HCT116 (cell line): ENCODE results near the gene ADD3. TPM values are rescaled to one million over a fixed set of nuclear protein-coding genes. Genes with fewer than 3 reads are reported as not detected.

Source experiments
- ATAC-seq: fragments of 200-7000 bp; cut with Tn5 transposase; 2 replicates; pipeline ENCODE4 v1.9.1; 2020; ENCODE audit warnings: mild to moderate bottlenecking, moderate library complexity
- BruUV-seq: library from RNA; stranded (reverse); fragments of 400-500 nt; replicated peaks from 2 replicates; lab custom pipeline; 2021; lab: Mats Ljungman, UMichigan
- CTCF ChIA-PET: fragments of 300-600 bp; sonication (Branson Sonifier 250); formaldehyde crosslinking; loops from one replicate; lab custom pipeline; 2021; ENCODE audit warnings: antibody characterized with exemption; lab: Charles Lee
- POLR2A ChIA-PET: fragments of 300-600, 350-600 bp; sonication (Branson Sonifier 250); formaldehyde crosslinking; loops from one replicate; lab custom pipeline; 2021; ENCODE audit warnings: antibody characterized with exemption; lab: Charles Lee
- RAD21 ChIA-PET, 2 experiments: fragments of 300-600 bp; sonication (Branson Sonifier 250); formaldehyde crosslinking; loops; one replicate each; lab custom pipeline; 2023; ENCODE audit warnings: low total read pairs in 2 of 2; ENCODE audit not compliant: uncharacterized antibody in 2 of 2, unreplicated experiment in 2 of 2, low non-redundant PET in 1 of 2; lab: Charles Lee
- DNase-seq: peaks from one replicate; pipeline ENCODE4 v3.0.0-alpha.2; 2010; ENCODE audit warnings: low read depth, low spot score
- H2AFZ ChIP-seq: fragments of 200-600 bp; shearing (Covaris generic), sonication (generic); 2 replicates; pipeline ENCODE4 v1.6.1; 2017; ENCODE audit warnings: low read depth, mixed run types, mixed read lengths, antibody characterized with exemption, low read length; ENCODE audit not compliant: poor library complexity, severe bottlenecking
- H3K27ac ChIP-seq: 2 replicates; pipeline ENCODE4 v1.5.1; 2012; ENCODE audit warnings: low read depth, low read length
- H3K27me3 ChIP-seq: fragments of 200-600 bp; sonication (generic); 2 replicates; pipeline ENCODE4 v1.6.1; 2016; ENCODE audit warnings: mixed run types, low read length, mixed read lengths; ENCODE audit not compliant: insufficient read depth
- H3K36me3 ChIP-seq, 2 experiments: fragments of 200-500 bp in 1 of 2; fragments of 200-600 bp in 1 of 2; sonication (Bioruptor generic) in 1 of 2; sonication (generic) in 1 of 2; 2 replicates each; pipeline versions ENCODE4 v1.5.1 to v1.6.1; 2014 to 2016; ENCODE audit warnings: low read length in 2 of 2, inconsistent platforms in 1 of 2, mixed read lengths in 1 of 2, mixed run types in 1 of 2; ENCODE audit not compliant: insufficient read depth in 2 of 2, control insufficient read depth in 1 of 2
- H3K4me1 ChIP-seq, 2 experiments: fragments of 200-600 bp in 1 of 2; sonication (generic) in 1 of 2; 2 replicates each; pipeline versions ENCODE4 v1.5.1 to v1.6.1; 2012 to 2017; ENCODE audit warnings: low read length in 2 of 2, inconsistent platforms in 1 of 2, mild to moderate bottlenecking in 1 of 2, mixed read lengths in 1 of 2, mixed run types in 1 of 2, moderate library complexity in 1 of 2; ENCODE audit not compliant: insufficient read depth in 2 of 2, control insufficient read depth in 1 of 2
- H3K4me2 ChIP-seq: fragments of 200-600 bp; sonication (generic); 2 replicates; pipeline ENCODE4 v1.6.1; 2017; ENCODE audit warnings: mixed run types, low read length, mixed read lengths
- H3K4me3 ChIP-seq, 2 experiments: fragments of 200-600 bp in 1 of 2; sonication (generic) in 1 of 2; replicated peaks in 1 of 2; 2 replicates each; pipeline ENCODE4 v1.5.1; 2011 to 2016; ENCODE audit warnings: low read length in 2 of 2, control low read depth in 1 of 2, low read depth in 1 of 2, mild to moderate bottlenecking in 1 of 2, mixed read lengths in 1 of 2, mixed run types in 1 of 2
- H3K79me2 ChIP-seq: fragments of 200-600 bp; sonication (generic); 2 replicates; pipeline ENCODE4 v1.6.1; 2017; ENCODE audit warnings: mild to moderate bottlenecking, mixed run types, low read length, moderate library complexity, mixed read lengths; ENCODE audit not compliant: insufficient read depth
- H3K9ac ChIP-seq: fragments of 200-600 bp; sonication (generic); 2 replicates; pipeline ENCODE4 v1.6.1; 2016; ENCODE audit warnings: low read length, mixed read lengths
- H3K9me2 ChIP-seq: fragments of 200-600 bp; sonication (generic), shearing (Covaris generic); 2 replicates; pipeline ENCODE4 v1.6.1; 2017; ENCODE audit warnings: mixed run types, mild to moderate bottlenecking, moderate library complexity; ENCODE audit not compliant: insufficient read depth
- H3K9me3 ChIP-seq, 2 experiments: fragments of 200-500 bp in 1 of 2; fragments of 200-600 bp in 1 of 2; sonication (Bioruptor generic) in 1 of 2; sonication (generic) in 1 of 2; 2 replicates each; pipeline ENCODE4 v1.6.1; 2014 to 2017; ENCODE audit warnings: low read length in 2 of 2, mixed read lengths in 2 of 2, inconsistent platforms in 1 of 2, low read depth in 1 of 2, mild to moderate bottlenecking in 1 of 2, mixed run types in 1 of 2, moderate library complexity in 1 of 2; ENCODE audit not compliant: control insufficient read depth in 1 of 2, insufficient read depth in 1 of 2
- H4K20me1 ChIP-seq: fragments of 200-600 bp; sonication (generic), shearing (Covaris generic); 2 replicates; pipeline ENCODE4 v1.6.1; 2017; ENCODE audit warnings: mixed run types, mild to moderate bottlenecking, moderate library complexity; ENCODE audit not compliant: insufficient read depth
- ATF3 ChIP-seq: IDR thresholded peaks from 2 replicates; pipeline ENCODE4 v1.6.1; 2012
- CBX3 ChIP-seq: IDR thresholded peaks from 2 replicates; pipeline ENCODE4 v1.6.1; 2012; ENCODE audit warnings: low read depth
- EGR1 ChIP-seq: IDR thresholded peaks from 2 replicates; pipeline ENCODE4 v1.6.1; 2012; ENCODE audit warnings: low read depth
- ELF1 ChIP-seq: IDR thresholded peaks from 2 replicates; pipeline ENCODE4 v1.6.1; 2012; ENCODE audit warnings: low read depth, borderline replicate concordance
- EZH2 ChIP-seq: fragments of 200-600 bp; sonication (generic); IDR thresholded peaks from 2 replicates; pipeline ENCODE4 v1.6.1; 2017; ENCODE audit warnings: antibody characterized with exemption, mixed run types
- FOSL1 ChIP-seq: IDR thresholded peaks from 2 replicates; pipeline ENCODE4 v1.6.1; 2012; ENCODE audit warnings: low read depth
- JUND ChIP-seq: IDR thresholded peaks from 2 replicates; pipeline ENCODE4 v1.6.1; 2012
- MAX ChIP-seq: IDR thresholded peaks from 2 replicates; pipeline ENCODE4 v1.6.1; 2012
- POLR2A ChIP-seq: IDR thresholded peaks from 2 replicates; pipeline ENCODE4 v1.7.0; 2011; ENCODE audit warnings: borderline replicate concordance; ENCODE audit not compliant: insufficient read depth, insufficient read length; ENCODE audit errors: extremely low read depth
- POLR2AphosphoS5 ChIP-seq: IDR thresholded peaks from 2 replicates; pipeline ENCODE4 v1.6.1; 2011; ENCODE audit warnings: mild to moderate bottlenecking, low read depth, low read length, moderate library complexity
- REST ChIP-seq: IDR thresholded peaks from 2 replicates; pipeline ENCODE4 v1.6.1; 2012; ENCODE audit warnings: low read depth
- SP1 ChIP-seq: IDR thresholded peaks from 2 replicates; pipeline ENCODE4 v1.6.1; 2012; ENCODE audit warnings: low read depth
- SRF ChIP-seq: IDR thresholded peaks from 2 replicates; pipeline ENCODE4 v1.6.1; 2012; ENCODE audit warnings: low read depth
- TCF7L2 ChIP-seq: IDR thresholded peaks from 2 replicates; pipeline ENCODE4 v1.7.0; 2011; ENCODE audit warnings: borderline replicate concordance, inconsistent platforms; ENCODE audit not compliant: insufficient read depth, insufficient read length; ENCODE audit errors: extremely low read depth
- YY1 ChIP-seq: IDR thresholded peaks from 2 replicates; pipeline ENCODE4 v1.6.1; 2011; ENCODE audit warnings: low read length, low read depth, moderate library complexity, mild to moderate bottlenecking; ENCODE audit not compliant: insufficient replicate concordance; ENCODE audit errors: extremely low read depth
- ZFX ChIP-seq: fragments of 450-650 bp; IDR thresholded peaks from 2 replicates; pipeline ENCODE4 v1.6.1; 2017
- ZNF274 ChIP-seq: fragments of 200-500 bp; sonication (Bioruptor generic); IDR thresholded peaks from 2 replicates; pipeline ENCODE4 v1.6.1; 2014; ENCODE audit warnings: mild to moderate bottlenecking, low read depth, low read length, inconsistent platforms
- intact Hi-C: fragments of 100-400 bp; cut with micrococcal nuclease; formaldehyde crosslinking; loops from 2 replicates; pipeline ENCODE4 v1.10.0; 2022
- total RNA-seq: library from RNA; stranded (reverse); gene quantifications from one replicate; pipeline ENCODE4 v1.2.1, GENCODE V29; 2021; ENCODE audit not compliant: unreplicated experiment

The ADD3 gene
- total RNA-seq, 1 experiment from 2014 or later: 41.1 TPM

GRCh38 chr10:110118891-110119621, 111.3 kb downstream of the ADD3 start:
- Histone ChIP-seq H3K36me3 (0 out of 4 replicates have a peak, but pooled peaks cover 0 to 3% of the 10 kb centered on the region in 2 experiments), H3K4me2 (no peak overlapping the region), H3K9ac (no peak overlapping the region), H2AFZ (no peak overlapping the region), H3K27me3 (no peaks in the 10 kb centered on the region)
- DNase-seq: no peak
- RAD21 ChIA-PET: no interaction called here
- TF ChIP-seq SP1: no peak
- no peak for TF ChIP-seq YY1
- TF ChIP-seq SRF: no peak
- TF ChIP-seq EZH2: no peak
- TF ChIP-seq, all 23 proteins: peak for 0
- POLR2A ChIA-PET: no interaction called here
- intact Hi-C loops: no loop called here
- no peak for ATAC-seq
- H3K9me3 ChIP-seq: no peaks in the 10 kb centered on the region
- no TSS peak for BruUV-seq
- no peaks in the 10 kb centered on the region for H3K9me2 ChIP-seq
- H3K4me1 ChIP-seq: no peaks in the 10 kb centered on the region
- H4K20me1 ChIP-seq: no peaks in the 10 kb centered on the region
- H3K79me2 ChIP-seq: no peaks in the 10 kb centered on the region
- H3K27ac ChIP-seq: no peak overlapping the region
- CTCF ChIA-PET: interaction anchor here (2.1 kb wide), 1 partner anchor 235 kb away, joined by 8 read pairs; no protein-coding TSS in a partner anchor
- H3K4me3 ChIP-seq: no peak overlapping the region

GRCh38 chr10:110123594-110123993, 115.8 kb downstream of the ADD3 start:
- H3K36me3 ChIP-seq: 0 out of 4 replicates have a peak, but pooled peaks cover 0 to 3% of the 10 kb centered on the region in 2 experiments
- H2AFZ ChIP-seq: no peak overlapping the region
- TF ChIP-seq YY1: no peak
- TF ChIP-seq ZNF274: no peak
- no peak for TF ChIP-seq REST
- TF ChIP-seq ZFX: no peak
- TF ChIP-seq ATF3: no peak
- no peak for TF ChIP-seq JUND
- TF ChIP-seq FOSL1: no peak
- TF ChIP-seq TCF7L2: no peak
- no peak for TF ChIP-seq EGR1
- TF ChIP-seq ELF1: no peak
- TF ChIP-seq MAX: no peak
- no peak for TF ChIP-seq CBX3
- TF ChIP-seq POLR2A: no peak
- TF ChIP-seq POLR2AphosphoS5: no peak
- no peaks in the 10 kb centered on the region for H3K9me2 ChIP-seq
- no peaks in the 10 kb centered on the region for H3K27me3 ChIP-seq
- POLR2A ChIA-PET: no interaction called here
- H3K4me3 ChIP-seq: no peak overlapping the region
- no peaks in the 10 kb centered on the region for H3K9me3 ChIP-seq
- BruUV-seq: no TSS peak
- no peak overlapping the region for H3K9ac ChIP-seq
- H3K79me2 ChIP-seq: no peaks in the 10 kb centered on the region
- H4K20me1 ChIP-seq: no peaks in the 10 kb centered on the region
- ATAC-seq (no peak), DNase-seq (no peak)
- intact Hi-C loops: no loop called here
- RAD21 ChIA-PET: no interaction called here
- H3K27ac ChIP-seq: no peak overlapping the region
- CTCF ChIA-PET: no interaction called here
- no peak overlapping the region for H3K4me2 ChIP-seq
- no peaks in the 10 kb centered on the region for H3K4me1 ChIP-seq
